Prostate gland (tissue), 2 donors: Measurements from ENCODE around the gene LRRC4C. TPM values are rescaled to one million over a fixed set of nuclear protein-coding genes. Genes with fewer than 3 reads are reported as not detected.

Experiments
- DNase-seq: peaks from one replicate; pipeline ENCODE4 v3.0.0-alpha.2; 2019; ENCODE audit warnings: low spot score
- H3K27ac ChIP-seq, 2 donors: fragments of 200-600 bp; sonication (generic); 2 replicates each; pipeline ENCODE4 v1.5.1; 2017 to 2019
- H3K27me3 ChIP-seq: fragments of 200-600 bp; sonication (generic); replicated peaks from 2 replicates; pipeline ENCODE4 v1.5.1; 2019; ENCODE audit not compliant: insufficient read depth
- H3K36me3 ChIP-seq, 2 donors: fragments of 200-600 bp; sonication (generic); 1 replicate in 1 of 2; 2 replicates in 1 of 2; pipeline versions ENCODE4 v1.5.1 to v1.8.1; 2017 to 2019
- H3K4me1 ChIP-seq: fragments of 200-600 bp; sonication (generic); replicated peaks from 2 replicates; pipeline ENCODE4 v1.5.1; 2019
- H3K4me3 ChIP-seq, 2 donors: fragments of 200-600 bp; sonication (generic); 2 replicates each; pipeline ENCODE4 v1.5.1; 2017 to 2019
- H3K9me3 ChIP-seq: fragments of 200-600 bp; sonication (generic); 2 replicates; pipeline ENCODE4 v1.5.1; 2017
- CTCF ChIP-seq, 4 experiments: fragments of 200-600 bp in 2 of 4; fragments of 450-650 bp in 2 of 4; sonication (generic) in 2 of 4; IDR thresholded peaks; 1 replicate in 3 of 4; 2 replicates in 1 of 4; pipeline ENCODE4 v1.5.1; 2016 to 2019; ENCODE audit warnings: antibody characterized with exemption in 4 of 4, mild to moderate bottlenecking in 2 of 4, moderate library complexity in 2 of 4
- POLR2A ChIP-seq: fragments of 450-650 bp; IDR thresholded peaks from one replicate; pipeline ENCODE4 v1.6.1; 2016; ENCODE audit warnings: antibody characterized with exemption, mild to moderate bottlenecking
- POLR2AphosphoS5 ChIP-seq: sonication (generic); formaldehyde crosslinking; IDR thresholded peaks from one replicate; pipeline ENCODE4 v1.6.1; 2017; ENCODE audit warnings: antibody characterized with exemption
- WGBS: methylation state at CpG from one replicate; pipeline ENCODE4 v1.1.5; 2018; 5-methylcytosine and 5-hydroxymethylcytosine counted together
- intact Hi-C: fragments of 100-400 bp; cut with DNase I; formaldehyde crosslinking; loops from one replicate; pipeline ENCODE4 v1.14.2; 2022
- total RNA-seq, 2 donors: library from RNA; depleted of rRNA; stranded (reverse); fragments of >200 nt; gene quantifications; one replicate each; pipeline ENCODE4 v1.1.0, GENCODE V29; 2016

Gene LRRC4C
- total RNA-seq, 2 donors from 2014 or later = 0.28 TPM; not detected in 1

GRCh38 chr11:41065432-41065831 is 394.0 kb downstream of the LRRC4C start:
- H3K27me3 ChIP-seq = no peaks in the 10 kb centered on the region
- H3K4me3 ChIP-seq = no peak overlapping the region
- no peaks in the 10 kb centered on the region for H3K4me1 ChIP-seq
- DNase-seq = no peak
- H3K9me3 ChIP-seq = no peaks in the 10 kb centered on the region
- 78% methylated on average over 6 of the region's 8 CpGs for WGBS
- TF ChIP-seq POLR2A = no peak
- no peak for TF ChIP-seq CTCF (IDR thresholded peaks at IDR 0.05)
- TF ChIP-seq POLR2AphosphoS5 = no peak
- intact Hi-C loops = no loop called here
- no peak overlapping the region for H3K27ac ChIP-seq
- no peaks in the 10 kb centered on the region for H3K36me3 ChIP-seq

GRCh38 chr11:41058138-41058537 is 401.3 kb downstream of the LRRC4C start:
- intact Hi-C loops = no loop called here

GRCh38 chr11:41056892-41057569 is 402.4 kb downstream of the LRRC4C start:
- Histone ChIP-seq H3K27ac (no peak overlapping the region), H3K36me3 (no peaks in the 10 kb centered on the region), H3K4me1 (no peaks in the 10 kb centered on the region), H3K9me3 (no peaks in the 10 kb centered on the region), H3K27me3 (no peaks in the 10 kb centered on the region), H3K4me3 (no peak overlapping the region)
- DNase-seq = no peak
- intact Hi-C loops = no loop called here
- TF ChIP-seq POLR2A (no peak), POLR2AphosphoS5 (no peak), CTCF (IDR thresholded peaks at IDR 0.05) (no peak)
- WGBS = 91% methylated on average over 11 of the region's 11 CpGs

More at GRCh38 chr11:41058138-41058537, 401.3 kb downstream of the LRRC4C start:
- Histone ChIP-seq H3K27me3 (no peaks in the 10 kb centered on the region), H3K9me3 (no peaks in the 10 kb centered on the region), H3K4me1 (no peaks in the 10 kb centered on the region), H3K36me3 (no peaks in the 10 kb centered on the region), H3K4me3 (no peak overlapping the region), H3K27ac (no peak overlapping the region)
- no peak for DNase-seq
- no peak for TF ChIP-seq CTCF (IDR thresholded peaks at IDR 0.05)
- 68% methylated on average over 5 of the region's 5 CpGs for WGBS

GRCh38 chr11:41053894-41054293 is 405.6 kb downstream of the LRRC4C start:
- Histone ChIP-seq H3K4me3 (no peak overlapping the region), H3K27me3 (no peaks in the 10 kb centered on the region), H3K9me3 (no peaks in the 10 kb centered on the region), H3K36me3 (no peaks in the 10 kb centered on the region), H3K27ac (no peak overlapping the region), H3K4me1 (no peaks in the 10 kb centered on the region)
- DNase-seq = no peak
- intact Hi-C loops = no loop called here
- no peak for TF ChIP-seq POLR2AphosphoS5
- TF ChIP-seq CTCF (IDR thresholded peaks at IDR 0.05) = no peak
- no peak for TF ChIP-seq POLR2A

- H3K27ac ChIP-seq = no peak overlapping the region
- 85% methylated on average over 3 of the region's 3 CpGs for WGBS
- DNase-seq = no peak
Observed at GRCh38 chr11:41051919-41052635, 407.4 kb downstream of the LRRC4C start.

More at GRCh38 chr11:41051919-41052635, 407.4 kb downstream of the LRRC4C start:
- no peaks in the 10 kb centered on the region for H3K9me3 ChIP-seq
- H3K27me3 ChIP-seq = no peaks in the 10 kb centered on the region
- no peak overlapping the region for H3K4me3 ChIP-seq
- H3K4me1 ChIP-seq = no peaks in the 10 kb centered on the region
- intact Hi-C loops = no loop called here
- no peaks in the 10 kb centered on the region for H3K36me3 ChIP-seq
- TF ChIP-seq POLR2AphosphoS5 (no peak), POLR2A (no peak), CTCF (IDR thresholded peaks at IDR 0.05) (no peak)
